MCF 10A (cell line): Measurements from ENCODE around the gene ZNF580. TPM values are rescaled to one million over a fixed set of nuclear protein-coding genes. Genes with fewer than 3 reads are reported as not detected.

ENCODE experiments used
- BruUV-seq: library from RNA; stranded (reverse); fragments of 400-500 nt; replicated peaks from 2 replicates; lab custom pipeline; 2021; lab: Mats Ljungman, UMichigan
- CTCF ChIA-PET: fragments of 300-600 bp; sonication (Branson Sonifier 250); formaldehyde crosslinking; extraction: SDS; loops from one replicate; lab custom pipeline; 2021; ENCODE audit warnings: antibody characterized with exemption, inconsistent platforms; lab: Yijun Ruan, JAX
- POLR2A ChIA-PET: fragments of 300-600, 350-650 bp; sonication (Branson Sonifier 250); formaldehyde crosslinking; extraction: SDS; loops from one replicate; lab custom pipeline; 2020; ENCODE audit warnings: antibody characterized with exemption, inconsistent platforms; lab: Yijun Ruan, JAX
- DNase-seq: peaks from one replicate; pipeline ENCODE4 v3.0.0-alpha.2; 2018; ENCODE audit not compliant: unreplicated experiment
- H3K27ac Mint-ChIP-seq: one replicate; pipeline ENCODE4 v1.8.0; 2022; ENCODE audit warnings: mild to moderate bottlenecking, low read depth, mixed read lengths; ENCODE audit not compliant: unreplicated experiment
- H3K27me3 Mint-ChIP-seq: one replicate; pipeline ENCODE4 v1.8.0; 2022; ENCODE audit warnings: mixed read lengths; ENCODE audit not compliant: insufficient read depth, unreplicated experiment
- H3K36me3 Mint-ChIP-seq: one replicate; pipeline ENCODE4 v1.8.0; 2022; ENCODE audit warnings: mild to moderate bottlenecking, moderate library complexity, mixed read lengths; ENCODE audit not compliant: insufficient read depth, unreplicated experiment
- H3K4me1 Mint-ChIP-seq: one replicate; pipeline ENCODE4 v1.8.0; 2022; ENCODE audit warnings: mixed read lengths; ENCODE audit not compliant: insufficient read depth, unreplicated experiment
- H3K4me3 Mint-ChIP-seq: one replicate; pipeline ENCODE4 v1.8.0; 2022; ENCODE audit warnings: mild to moderate bottlenecking, moderate library complexity, mixed read lengths; ENCODE audit not compliant: unreplicated experiment
- H3K9me3 Mint-ChIP-seq: one replicate; pipeline ENCODE4 v1.8.0; 2022; ENCODE audit warnings: mixed read lengths; ENCODE audit not compliant: unreplicated experiment
- CTCF ChIP-seq: fragments of 200-600 bp; IDR thresholded peaks from one replicate; pipeline ENCODE4 v1.8.0; 2022; ENCODE audit warnings: antibody characterized with exemption, mild to moderate bottlenecking; ENCODE audit not compliant: unreplicated experiment
- intact Hi-C: fragments of 100-400 bp; cut with micrococcal nuclease; formaldehyde crosslinking; loops from 2 replicates; pipeline ENCODE4 v1.14.1; 2022
- total RNA-seq: library from RNA; stranded (reverse); gene quantifications from 2 replicates; pipeline ENCODE4 v1.2.3, GENCODE V29; 2022

The ZNF580 gene
- total RNA-seq, 1 experiment from 2014 or later, result 44.9 TPM

DNA sequence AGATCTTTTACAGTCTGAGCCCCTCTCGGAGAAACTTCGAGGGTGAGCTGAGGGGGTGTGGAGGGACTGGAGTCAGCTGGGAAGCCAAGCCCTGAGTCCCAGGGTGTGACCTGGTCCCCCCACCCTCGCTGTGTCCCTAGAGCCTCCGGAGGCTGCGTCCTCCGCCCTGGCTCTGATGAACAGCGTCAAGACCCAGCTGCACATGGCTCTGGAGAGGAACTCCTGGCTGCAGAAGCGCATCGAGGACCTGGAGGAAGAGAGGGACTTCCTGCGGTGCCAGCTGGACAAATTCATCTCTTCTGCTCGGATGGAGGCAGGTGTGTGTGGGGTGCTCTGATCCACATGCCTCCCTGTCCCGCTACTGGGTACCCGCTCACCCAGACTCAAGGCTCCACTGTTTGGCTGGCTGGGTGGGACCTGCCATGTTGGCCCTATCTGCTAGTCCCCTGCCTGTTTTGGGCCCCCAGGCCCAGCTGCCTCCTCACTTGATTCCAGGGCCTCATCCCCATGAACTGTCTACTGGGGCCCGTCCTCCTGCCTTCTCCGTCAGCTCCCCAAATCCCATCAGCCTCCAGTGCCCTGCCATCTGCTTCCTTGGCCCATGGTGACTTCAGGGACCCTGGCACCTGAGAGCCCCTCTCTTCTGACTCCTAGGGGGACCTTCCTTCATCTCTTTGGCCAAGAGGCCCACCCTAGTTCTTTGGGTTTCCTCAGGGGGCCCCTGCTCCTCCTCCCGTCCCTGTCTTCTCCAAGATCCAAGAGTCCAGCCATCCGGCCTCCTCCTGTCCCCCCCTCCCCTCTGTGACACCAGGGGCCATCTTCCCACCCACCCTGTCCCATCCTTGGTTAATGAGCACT is 8.7 kb downstream of the ZNF580 start:
- TF ChIP-seq CTCF, result no peak
- Mint-ChIP-seq H3K36me3 (peaks cover 42% of the 10 kb centered on the region), H3K4me3 (peak overlapping the region; percentile 40), H3K9me3 (no peaks in the 10 kb centered on the region), H3K27me3 (no peaks in the 10 kb centered on the region), H3K27ac (no peak overlapping the region), H3K4me1 (peaks cover 2% of the 10 kb centered on the region)
- ChIA-PET CTCF (interaction anchor here (0.6 to 1.3 kb wide), 6 partner anchors 16 to 1179 kb away, joined by 3 to 5 read pairs (median 4); no protein-coding TSS in a partner anchor), POLR2A (interaction anchor here (0.9 kb wide), 1 partner anchor 14 kb away, joined by 3 read pairs; no protein-coding TSS in a partner anchor)
- no TSS peak for BruUV-seq
- DNase-seq, result no peak
- intact Hi-C loops, result no loop called here

DNA sequence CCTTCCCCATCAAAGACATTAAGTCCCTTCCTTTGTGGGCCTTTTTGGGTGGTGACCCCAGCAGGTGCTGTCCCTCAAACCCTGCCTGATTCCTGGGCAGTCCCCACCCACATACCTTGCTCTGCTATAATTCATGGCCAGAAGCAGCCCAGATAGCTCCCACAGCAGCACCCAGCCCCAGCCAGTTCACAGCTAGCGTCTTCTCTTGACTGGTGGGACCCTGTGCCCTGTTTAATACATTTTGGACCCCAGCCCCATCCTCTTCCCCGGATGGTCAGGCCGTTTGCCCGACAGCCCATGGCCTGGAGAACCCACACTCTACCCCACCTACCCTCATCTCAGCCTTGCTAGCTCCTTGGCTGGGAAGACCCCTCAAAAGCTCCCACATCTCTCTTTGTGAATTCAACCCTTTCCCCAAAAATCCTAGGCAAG is 9.3 kb downstream of the ZNF580 start:
- no peak overlapping the region for H3K4me3 Mint-ChIP-seq
- intact Hi-C loops, result no loop called here
- ChIA-PET CTCF (interaction anchor here (0.6 to 0.7 kb wide), 2 partner anchors 17 to 182 kb away, joined by 3 to 4 read pairs; no protein-coding TSS in a partner anchor), POLR2A (no interaction called here)
- TF ChIP-seq CTCF, result no peak
- H3K36me3 Mint-ChIP-seq, result peaks cover 39% of the 10 kb centered on the region
- H3K9me3 Mint-ChIP-seq, result no peaks in the 10 kb centered on the region
- H3K27ac Mint-ChIP-seq, result no peak overlapping the region
- no peaks in the 10 kb centered on the region for H3K27me3 Mint-ChIP-seq
- no peak for DNase-seq
- no peaks in the 10 kb centered on the region for H3K4me1 Mint-ChIP-seq
- no TSS peak for BruUV-seq

DNA sequence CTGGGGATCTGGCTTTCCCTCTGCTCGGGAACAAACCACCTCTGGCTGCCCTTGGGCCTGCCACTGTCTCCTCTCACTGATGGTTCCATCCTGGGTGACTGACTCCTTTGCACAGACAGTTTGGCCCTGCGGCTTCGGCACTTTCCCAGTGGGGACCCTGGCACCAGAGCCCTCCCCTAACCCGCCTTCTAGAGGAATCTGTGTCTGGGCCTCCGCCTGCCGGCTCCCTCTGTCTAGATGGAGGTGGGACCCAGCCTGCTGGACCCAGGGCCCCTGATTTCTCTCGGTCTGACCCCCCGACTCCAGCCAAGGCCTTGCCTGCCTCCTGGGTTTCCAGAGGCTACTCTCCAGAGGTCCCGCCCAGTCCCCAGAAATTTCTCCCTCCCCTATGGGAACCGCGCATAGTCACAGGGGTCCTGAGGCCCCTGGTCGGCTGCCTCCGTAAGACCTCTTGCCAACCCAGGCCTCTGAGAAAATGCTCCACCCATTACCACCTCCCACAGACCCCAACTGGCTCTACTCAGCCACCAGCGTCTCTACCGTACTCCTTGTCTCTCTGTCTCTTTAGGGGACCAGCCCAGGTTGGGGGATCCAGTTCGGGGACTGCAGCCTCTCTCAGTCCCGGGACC is 9.9 kb downstream of the ZNF580 start:
- intact Hi-C loops, result no loop called here
- no TSS peak for BruUV-seq
- Mint-ChIP-seq H3K27ac (no peak overlapping the region), H3K4me1 (no peaks in the 10 kb centered on the region), H3K36me3 (peaks cover 39% of the 10 kb centered on the region), H3K9me3 (no peaks in the 10 kb centered on the region), H3K4me3 (no peak overlapping the region), H3K27me3 (no peaks in the 10 kb centered on the region)
- CTCF ChIA-PET, result interaction anchor here (0.6 to 0.7 kb wide), 2 partner anchors 17 to 182 kb away, joined by 3 to 4 read pairs; no protein-coding TSS in a partner anchor
- no peak for DNase-seq
- no peak for TF ChIP-seq CTCF
- POLR2A ChIA-PET, result no interaction called here

DNA sequence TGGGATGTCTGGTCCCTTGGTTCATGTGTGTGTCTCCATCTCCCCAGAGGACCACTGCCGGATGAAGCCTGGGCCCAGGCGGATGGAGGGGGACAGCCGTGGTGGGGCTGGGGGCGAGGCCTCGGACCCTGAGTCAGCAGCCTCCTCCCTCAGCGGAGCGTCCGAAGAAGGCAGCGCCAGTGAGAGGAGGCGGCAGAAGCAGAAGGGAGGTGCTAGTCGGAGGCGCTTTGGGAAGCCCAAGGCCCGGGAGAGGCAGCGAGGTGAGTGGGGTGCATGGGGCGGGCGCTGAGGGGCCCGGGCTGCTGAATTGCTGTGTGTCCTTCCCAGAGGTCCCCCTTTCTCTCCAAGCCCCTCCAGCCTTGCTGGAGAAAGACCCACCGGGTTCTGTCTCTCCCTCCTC is 10.4 kb downstream of the ZNF580 start:
- TF ChIP-seq CTCF, result no peak
- ChIA-PET POLR2A (no interaction called here), CTCF (no interaction called here)
- no peaks in the 10 kb centered on the region for H3K27me3 Mint-ChIP-seq
- intact Hi-C loops, result no loop called here
- H3K27ac Mint-ChIP-seq, result no peak overlapping the region
- DNase-seq, result no peak
- H3K9me3 Mint-ChIP-seq, result no peaks in the 10 kb centered on the region
- H3K4me3 Mint-ChIP-seq, result no peak overlapping the region
- H3K4me1 Mint-ChIP-seq, result peaks cover 5% of the 10 kb centered on the region
- no TSS peak for BruUV-seq
- H3K36me3 Mint-ChIP-seq, result peaks cover 34% of the 10 kb centered on the region
